HG03457 (cell line): ENCODE data around the gene ALPK3.
"Not testable (repeated sequence)": the region's sequence is repeated elsewhere in the genome, so short reads cannot be mapped to it uniquely, and the experiment has no call there.

Source experiments
- ATAC-seq: cut with Tn5 transposase; IDR thresholded peaks from one replicate; pipeline ENCODE4 v1.9.1; 2021; ENCODE audit warnings: moderate number of reproducible peaks; ENCODE audit not compliant: unreplicated experiment

The ALPK3 gene

GRCh38 chr15:84842781-84843180 is 25.6 kb downstream of the ALPK3 start:
- ATAC-seq, result no peak

- ATAC-seq, result no peak
Measured at GRCh38 chr15:84844964-84845363, 27.8 kb downstream of the ALPK3 start.

GRCh38 chr15:84845631-84846030 is 28.5 kb downstream of the ALPK3 start:
- not testable (repeated sequence) for ATAC-seq

GRCh38 chr15:84846269-84846668 is 29.1 kb downstream of the ALPK3 start:
- ATAC-seq, result no peak

- ATAC-seq, result no peak
Measured at GRCh38 chr15:84847382-84847781, 30.2 kb downstream of the ALPK3 start.

GRCh38 chr15:84852212-84852611 is 35.1 kb downstream of the ALPK3 start:
- no peak for ATAC-seq

- ATAC-seq, result no peak
Measured at GRCh38 chr15:84855136-84855535, 38.0 kb downstream of the ALPK3 start.

- no peak for ATAC-seq
Measured at GRCh38 chr15:84855765-84856164, 38.6 kb downstream of the ALPK3 start.

GRCh38 chr15:84856731-84857417 is 39.7 kb downstream of the ALPK3 start:
- no peak for ATAC-seq

- ATAC-seq, result no peak
Measured at GRCh38 chr15:84857418-84858004, 40.4 kb downstream of the ALPK3 start.

GRCh38 chr15:84858231-84858630 is 41.1 kb downstream of the ALPK3 start:
- no peak for ATAC-seq

- ATAC-seq, result no peak
Measured at GRCh38 chr15:84859144-84859543, 42.0 kb downstream of the ALPK3 start.

- no peak for ATAC-seq
Measured at GRCh38 chr15:84859651-84860050, 42.5 kb downstream of the ALPK3 start.

GRCh38 chr15:84861781-84862180 is 44.6 kb downstream of the ALPK3 start:
- no peak for ATAC-seq

- no peak for ATAC-seq
Measured at GRCh38 chr15:84862214-84862975, 45.2 kb downstream of the ALPK3 start.

GRCh38 chr15:84863565-84864443 is 46.6 kb downstream of the ALPK3 start:
- ATAC-seq, result no peak

GRCh38 chr15:84864444-84864795 is 47.3 kb downstream of the ALPK3 start:
- no peak for ATAC-seq

GRCh38 chr15:84865074-84865569 is 48.0 kb downstream of the ALPK3 start:
- ATAC-seq, result no peak

GRCh38 chr15:84868037-84868880 is 51.1 kb downstream of the ALPK3 start:
- no peak for ATAC-seq

GRCh38 chr15:84869510-84869909 is 52.4 kb downstream of the ALPK3 start:
- no peak for ATAC-seq
